KOPT-K1 (cell line): Measurements from ENCODE around the gene RREB1.

Experiments
- H3K27ac ChIP-seq: fragments of 200-600 bp; sonication (generic); 2 replicates; pipeline ENCODE4 v1.5.1; 2016; ENCODE audit warnings: antibody characterized with exemption, mild to moderate bottlenecking, low read depth, low read length; ENCODE audit not compliant: poor library complexity, severe bottlenecking
- H3K36me3 ChIP-seq: fragments of 200-600 bp; sonication (generic); 2 replicates; pipeline ENCODE4 v1.5.1; 2017; ENCODE audit warnings: antibody characterized with exemption, mild to moderate bottlenecking, low read length, moderate library complexity; ENCODE audit not compliant: insufficient read depth
- H3K9me3 ChIP-seq: fragments of 200-600 bp; sonication (generic); 2 replicates; pipeline ENCODE4 v1.5.1; 2017; ENCODE audit warnings: antibody characterized with exemption, low read length, mild to moderate bottlenecking; ENCODE audit not compliant: insufficient read depth, poor library complexity, severe bottlenecking

The RREB1 gene

DNA sequence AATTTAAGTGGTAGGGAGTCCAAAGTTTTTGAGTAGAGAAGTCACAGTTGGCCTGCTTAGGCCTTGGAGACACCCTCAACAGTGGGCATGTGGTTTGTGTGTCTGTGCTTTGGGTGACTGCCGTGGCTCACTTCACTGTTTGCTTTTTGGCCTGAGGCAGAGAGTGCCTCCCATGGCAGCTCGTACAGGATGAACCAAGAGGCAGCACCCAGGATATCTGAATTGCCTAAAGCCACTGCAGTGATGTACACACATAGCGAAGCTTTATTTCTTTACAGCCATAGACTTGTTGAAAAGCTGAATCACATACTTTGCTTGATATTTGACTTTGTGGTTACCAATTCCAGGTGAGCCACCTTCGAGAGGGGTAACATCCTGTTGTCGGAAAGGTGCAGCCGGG, 21.6 kb downstream of the RREB1 start:
- Histone ChIP-seq H3K27ac (peak overlapping the region; percentile 15), H3K36me3 (no peaks in the 10 kb centered on the region; the same call in 1 of the 2 replicates), H3K9me3 (no peaks in the 10 kb centered on the region)

DNA sequence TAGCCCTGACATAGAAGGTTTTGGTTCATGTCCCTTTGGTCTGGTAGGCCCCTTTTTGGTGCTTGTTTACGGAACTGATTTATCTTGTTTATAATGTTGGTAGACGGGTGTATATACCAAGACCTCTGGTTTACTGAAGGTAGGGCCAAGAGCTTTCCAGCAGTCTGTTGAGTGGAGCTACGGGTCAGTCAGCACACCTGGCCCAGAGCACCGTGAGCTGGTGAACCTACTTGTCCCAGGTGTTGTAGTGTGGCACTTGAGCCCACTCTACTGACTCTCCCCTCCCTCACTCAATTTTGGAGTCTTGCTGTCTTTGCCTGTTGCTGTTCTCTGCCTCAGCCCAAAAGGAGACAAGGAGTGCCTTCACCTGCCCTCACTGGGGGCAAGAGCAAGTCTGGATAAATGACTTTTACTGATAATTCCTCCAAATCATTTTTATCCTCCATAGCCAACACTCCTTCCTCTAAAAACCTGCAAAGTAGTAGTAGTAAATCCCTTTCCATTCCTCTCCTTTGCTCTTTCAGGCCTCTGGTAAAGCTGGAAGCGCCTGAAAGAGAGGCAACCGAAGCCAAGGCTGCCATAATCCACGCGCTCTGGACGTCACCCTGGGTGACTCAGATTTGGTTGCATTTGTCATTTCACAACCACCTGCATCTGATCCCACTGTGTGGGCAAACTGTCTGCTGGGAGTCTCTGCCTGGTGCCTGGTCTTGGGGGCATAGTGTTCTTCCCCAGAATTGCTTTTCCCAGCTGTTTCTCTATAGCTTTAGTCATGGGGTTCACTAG, 22.2 kb downstream of the RREB1 start:
- Histone ChIP-seq H3K27ac (peak overlapping the region; percentile 15), H3K9me3 (no peaks in the 10 kb centered on the region), H3K36me3 (no peaks in the 10 kb centered on the region; the same call in 1 of the 2 replicates)

DNA sequence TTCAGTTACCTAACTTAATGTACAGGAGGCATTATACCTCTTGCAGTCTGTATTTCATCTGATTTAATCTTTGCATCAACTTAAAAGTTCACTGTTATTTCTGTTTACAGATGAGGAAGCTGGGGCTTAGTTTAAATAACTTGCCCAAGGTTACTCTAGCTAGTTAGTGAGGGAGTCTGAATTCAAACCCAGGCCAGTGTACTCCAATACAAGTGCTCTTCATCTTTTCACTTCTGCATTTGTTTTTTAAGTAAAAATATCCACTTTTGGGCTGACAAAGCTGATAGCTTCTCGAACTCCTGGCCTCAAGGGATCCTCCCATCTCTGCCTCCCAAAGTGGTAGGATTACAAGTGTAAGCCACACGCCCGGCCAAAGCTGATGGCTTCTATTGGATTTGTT, 23.6 kb downstream of the RREB1 start:
- H3K27ac ChIP-seq, result no peak overlapping the region
- no peaks in the 10 kb centered on the region; the same call in 1 of the 2 replicates for H3K36me3 ChIP-seq
- no peaks in the 10 kb centered on the region for H3K9me3 ChIP-seq

DNA sequence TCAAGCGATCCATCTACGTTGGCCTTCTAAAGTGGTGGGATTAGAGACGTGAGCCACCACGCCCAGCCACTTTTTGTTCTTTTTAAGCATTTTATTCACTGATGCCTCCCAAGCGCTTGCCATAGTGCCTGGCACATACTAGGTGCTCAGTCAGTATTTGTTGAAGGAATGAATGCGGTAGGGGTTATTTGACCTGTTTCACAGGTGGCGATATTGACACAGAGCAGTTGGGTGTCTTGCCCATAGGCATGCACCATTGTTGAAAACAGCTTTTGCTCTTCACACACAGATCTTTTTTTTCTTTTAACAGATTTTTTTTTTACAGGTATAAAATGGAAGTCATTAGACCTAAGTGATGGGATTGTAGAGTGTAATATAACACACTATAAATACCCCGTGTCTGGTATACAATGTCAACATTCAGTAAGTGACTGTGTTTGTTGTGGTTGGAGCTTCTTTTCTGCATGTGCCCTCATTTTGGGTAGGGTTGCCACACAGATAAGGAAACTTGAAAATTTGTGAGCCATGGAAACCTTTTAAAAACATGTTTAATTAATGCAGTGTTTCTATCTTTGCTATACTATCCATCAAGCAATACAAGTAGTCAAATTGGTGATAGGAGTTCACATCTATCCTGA, 24.8 kb downstream of the RREB1 start:
- Histone ChIP-seq H3K36me3 (no peaks in the 10 kb centered on the region), H3K9me3 (no peaks in the 10 kb centered on the region), H3K27ac (no peak overlapping the region)

DNA sequence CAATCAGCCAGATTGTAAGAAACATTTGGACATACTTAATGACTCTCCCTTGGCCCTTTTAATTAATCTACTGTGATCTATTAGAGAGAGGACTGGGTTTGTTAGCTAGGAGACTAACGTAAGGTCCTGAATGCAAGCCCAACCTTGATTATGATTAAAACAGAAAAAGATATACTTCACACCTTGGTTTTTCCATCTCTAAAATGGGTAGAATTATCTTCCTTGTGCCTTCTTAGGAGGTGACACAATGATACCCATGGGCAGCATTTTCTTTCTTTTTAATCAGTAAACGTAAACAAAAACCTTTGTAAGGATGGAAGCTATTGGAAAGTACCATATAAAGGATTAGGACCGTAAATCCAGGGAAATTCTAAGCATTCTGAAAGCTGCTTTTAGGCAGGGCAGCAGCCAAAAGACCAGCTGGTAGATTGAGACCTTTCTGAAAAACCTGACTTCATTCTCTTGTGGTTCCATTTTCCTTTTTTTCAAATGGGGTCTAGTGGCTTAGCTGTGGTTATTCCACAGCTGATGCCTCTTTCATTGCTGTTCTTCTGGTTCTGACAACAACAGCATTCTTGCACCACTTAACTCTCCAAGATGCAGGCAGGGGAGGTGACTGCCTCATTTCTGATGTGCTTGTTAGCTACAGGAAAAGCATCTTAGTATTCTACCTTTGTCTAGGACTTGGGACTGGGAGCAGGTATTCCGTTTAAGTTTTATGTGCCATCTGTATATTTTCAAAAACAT, 27.4 kb downstream of the RREB1 start:
- H3K9me3 ChIP-seq, result no peaks in the 10 kb centered on the region
- H3K27ac ChIP-seq, result no peak overlapping the region
- no peaks in the 10 kb centered on the region for H3K36me3 ChIP-seq

DNA sequence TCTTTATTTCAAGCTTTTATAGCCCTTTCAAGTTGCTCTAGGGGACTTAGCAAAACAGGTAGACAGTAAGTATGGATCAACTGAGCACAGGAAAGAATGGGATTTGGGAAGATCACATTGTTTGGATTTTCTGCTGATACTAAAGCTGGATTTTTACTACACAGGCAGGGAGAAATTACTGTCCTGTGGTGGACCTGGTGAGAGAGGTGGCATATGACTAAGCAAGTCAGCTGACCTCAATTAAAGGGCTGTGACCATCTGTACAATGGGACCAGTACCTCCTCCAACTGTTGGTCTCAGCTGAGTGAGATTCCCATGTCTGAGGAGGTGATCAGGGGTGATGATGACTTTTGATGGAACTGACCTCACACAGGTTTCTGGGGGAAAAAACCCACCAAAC, 28.0 kb downstream of the RREB1 start:
- Histone ChIP-seq H3K36me3 (no peaks in the 10 kb centered on the region), H3K27ac (no peak overlapping the region), H3K9me3 (no peaks in the 10 kb centered on the region)

DNA sequence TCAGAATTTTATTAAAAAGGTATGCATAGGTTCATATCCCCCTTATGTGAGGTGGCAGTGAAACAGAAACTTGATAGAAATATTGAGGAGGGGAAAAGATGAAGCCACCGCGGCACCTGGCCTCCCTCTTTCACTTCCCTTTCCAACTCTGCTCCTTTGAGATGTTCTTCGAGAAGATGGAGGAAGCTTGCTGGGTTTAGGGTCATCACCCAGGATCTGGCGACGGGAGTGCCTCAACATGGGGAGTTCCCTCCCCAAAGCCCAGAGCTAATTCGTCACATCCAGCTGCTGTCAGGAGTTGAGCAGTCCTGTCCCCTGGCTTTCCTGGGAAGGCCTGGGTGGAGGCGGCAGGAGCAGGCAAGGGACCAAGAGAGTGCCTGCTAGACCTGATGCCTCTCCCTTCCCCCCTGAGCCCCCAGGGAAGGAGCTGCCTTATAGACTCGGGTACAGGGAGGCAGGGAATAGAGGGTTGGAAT, 29.1 kb downstream of the RREB1 start:
- Histone ChIP-seq H3K9me3 (no peaks in the 10 kb centered on the region), H3K36me3 (no peaks in the 10 kb centered on the region), H3K27ac (peak overlapping the region; percentile 67)

DNA sequence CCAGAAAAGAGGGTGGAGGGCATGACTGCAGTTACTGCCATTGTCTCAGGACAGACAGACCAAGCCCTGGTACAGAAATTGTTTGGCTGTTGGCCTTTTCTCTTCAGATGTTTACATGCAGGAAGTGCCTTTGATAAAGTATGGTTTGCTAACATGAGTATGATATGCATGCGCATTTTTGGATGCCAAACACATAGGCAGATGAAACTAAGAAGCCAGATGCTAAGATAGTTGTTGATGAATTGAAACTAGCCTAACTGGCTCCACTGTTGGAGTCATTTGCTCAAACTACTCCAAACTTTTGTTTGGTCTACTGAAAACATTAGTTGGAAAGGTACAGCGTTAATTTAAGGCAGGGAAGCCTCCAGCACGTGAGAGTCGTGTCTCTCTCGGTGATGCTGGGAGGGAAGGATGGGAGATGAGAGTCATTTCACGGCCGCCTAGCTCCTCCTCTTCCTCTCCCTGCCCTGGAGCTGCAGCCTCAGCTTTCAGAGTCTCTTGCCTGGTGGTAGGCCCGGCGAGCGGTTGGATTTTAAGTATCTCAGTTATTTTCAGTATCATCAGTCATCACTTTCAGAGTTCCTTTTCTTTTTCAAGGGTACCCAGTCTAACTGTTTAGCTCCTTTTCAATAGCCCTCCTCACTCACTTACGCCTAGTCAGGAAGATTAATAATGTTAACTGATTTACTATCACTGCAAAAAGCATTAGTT, 29.7 kb downstream of the RREB1 start:
- Histone ChIP-seq H3K27ac (peak overlapping the region; percentile 67), H3K9me3 (no peaks in the 10 kb centered on the region), H3K36me3 (no peaks in the 10 kb centered on the region)

DNA sequence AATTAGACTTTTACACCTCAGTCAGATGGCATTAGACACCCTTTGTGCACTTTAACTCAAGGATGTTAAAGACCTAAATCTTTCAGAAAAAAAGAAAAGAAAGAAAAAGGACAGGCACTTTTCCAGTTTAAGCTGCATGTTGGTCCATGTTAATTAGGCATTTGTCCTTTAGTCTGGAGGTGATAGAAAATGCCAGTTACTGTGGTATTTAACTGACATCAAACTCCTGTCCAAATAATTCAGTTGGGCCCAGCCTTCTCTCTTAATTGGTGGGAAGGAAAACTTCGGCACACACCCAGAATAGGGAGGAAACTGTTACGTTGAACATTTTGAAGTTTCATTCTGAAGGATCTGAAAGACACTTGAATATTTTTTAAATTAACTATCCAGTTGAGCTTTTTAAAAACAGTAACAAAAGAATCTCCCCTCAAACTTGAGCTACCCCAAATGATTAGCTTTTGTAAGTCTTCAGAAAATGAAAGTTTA, 30.3 kb downstream of the RREB1 start:
- no peaks in the 10 kb centered on the region for H3K9me3 ChIP-seq
- H3K36me3 ChIP-seq, result no peaks in the 10 kb centered on the region
- peak overlapping the region; percentile 67 for H3K27ac ChIP-seq

DNA sequence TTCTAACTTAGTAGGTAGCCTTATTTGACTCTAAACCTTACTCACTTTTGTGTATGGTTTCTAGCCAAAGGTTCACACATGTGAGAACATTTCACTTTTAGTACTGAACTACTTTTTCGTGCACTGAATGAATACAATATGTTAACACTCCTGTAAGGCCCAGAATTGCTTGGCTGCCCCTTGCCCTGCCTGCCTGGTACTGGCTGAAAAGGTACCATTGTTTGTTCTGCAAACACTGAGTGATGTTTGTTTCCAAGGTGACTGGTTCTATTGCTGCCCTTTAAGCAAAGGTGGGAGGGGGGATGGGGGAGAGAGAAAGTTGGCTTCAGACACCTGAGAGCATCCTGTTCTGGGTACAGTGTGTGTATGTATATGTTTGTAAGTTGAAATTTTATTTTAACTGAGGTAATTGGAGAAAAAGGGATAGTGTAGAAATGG, 31.2 kb downstream of the RREB1 start:
- Histone ChIP-seq H3K27ac (peak overlapping the region; percentile 67), H3K36me3 (no peaks in the 10 kb centered on the region), H3K9me3 (no peaks in the 10 kb centered on the region)

DNA sequence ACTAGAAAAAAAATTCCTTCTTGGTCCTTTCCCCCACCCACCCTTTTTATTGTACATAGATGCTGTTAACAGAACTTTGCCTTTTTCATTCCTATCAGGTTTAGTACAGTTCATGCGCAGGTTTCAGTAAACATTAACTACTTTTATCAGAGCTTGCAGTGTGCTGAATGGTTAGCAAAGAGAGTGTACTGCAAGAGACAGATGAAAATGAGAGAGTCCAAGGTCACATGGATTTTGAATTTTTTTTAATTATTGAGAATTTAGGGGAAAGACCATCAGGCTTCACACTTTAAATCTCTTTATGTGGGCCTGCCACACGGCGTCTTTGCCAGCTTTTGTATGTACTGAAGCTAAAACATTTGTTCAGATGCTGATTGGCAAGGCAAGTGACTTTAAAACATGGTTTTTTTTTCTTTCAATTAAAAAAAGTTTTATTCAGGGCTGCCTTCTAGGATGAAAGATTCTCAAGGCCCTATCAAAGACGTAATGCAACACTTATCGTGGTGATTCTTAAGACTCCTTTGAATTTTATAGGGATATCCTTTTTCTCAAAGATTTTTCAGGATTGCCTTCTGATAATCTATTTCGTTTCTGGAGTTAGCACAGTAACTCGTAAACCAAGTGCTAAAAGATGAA, 32.2 kb downstream of the RREB1 start:
- Histone ChIP-seq H3K27ac (no peak overlapping the region), H3K9me3 (no peaks in the 10 kb centered on the region), H3K36me3 (no peaks in the 10 kb centered on the region)

DNA sequence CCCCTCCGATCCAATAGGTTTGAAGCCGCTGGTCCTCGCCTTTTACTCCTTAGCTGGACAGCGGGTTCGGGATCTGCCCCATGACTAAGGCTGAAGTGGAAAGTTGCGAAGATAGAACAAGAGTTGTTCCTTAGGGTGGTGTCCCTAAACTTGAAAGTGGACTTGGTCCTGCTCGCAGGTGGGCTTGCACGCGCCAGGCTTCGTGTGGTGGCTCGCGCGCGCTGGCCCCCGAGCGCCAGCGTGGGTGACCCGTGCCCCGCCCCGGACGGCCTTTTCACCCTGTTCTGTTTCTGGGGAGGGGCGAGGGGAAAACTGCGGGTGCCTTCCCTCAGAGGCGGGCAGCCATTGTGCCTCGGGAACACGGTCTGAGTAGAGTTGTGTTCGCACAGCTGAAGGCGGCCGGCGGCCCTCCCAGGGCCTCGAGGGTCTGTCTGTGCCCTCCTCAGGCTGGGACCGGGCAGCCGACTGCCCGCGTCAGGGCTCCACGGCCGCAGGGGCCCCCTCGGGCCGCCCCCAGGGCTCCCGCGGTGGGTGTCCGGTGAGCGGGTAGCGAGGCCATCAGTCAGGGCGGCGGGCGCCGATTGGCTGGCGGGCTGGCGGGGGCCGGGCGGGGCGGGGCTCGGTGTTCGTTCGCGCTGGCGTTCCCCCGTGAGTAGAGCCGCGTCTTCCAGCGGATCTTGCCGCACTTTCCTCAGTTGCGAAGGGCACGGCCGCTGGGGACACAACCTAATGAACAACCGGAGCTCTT, 33.0 kb downstream of the RREB1 start:
- Histone ChIP-seq H3K9me3 (no peaks in the 10 kb centered on the region), H3K27ac (peak overlapping the region; percentile 75), H3K36me3 (no peaks in the 10 kb centered on the region)

DNA sequence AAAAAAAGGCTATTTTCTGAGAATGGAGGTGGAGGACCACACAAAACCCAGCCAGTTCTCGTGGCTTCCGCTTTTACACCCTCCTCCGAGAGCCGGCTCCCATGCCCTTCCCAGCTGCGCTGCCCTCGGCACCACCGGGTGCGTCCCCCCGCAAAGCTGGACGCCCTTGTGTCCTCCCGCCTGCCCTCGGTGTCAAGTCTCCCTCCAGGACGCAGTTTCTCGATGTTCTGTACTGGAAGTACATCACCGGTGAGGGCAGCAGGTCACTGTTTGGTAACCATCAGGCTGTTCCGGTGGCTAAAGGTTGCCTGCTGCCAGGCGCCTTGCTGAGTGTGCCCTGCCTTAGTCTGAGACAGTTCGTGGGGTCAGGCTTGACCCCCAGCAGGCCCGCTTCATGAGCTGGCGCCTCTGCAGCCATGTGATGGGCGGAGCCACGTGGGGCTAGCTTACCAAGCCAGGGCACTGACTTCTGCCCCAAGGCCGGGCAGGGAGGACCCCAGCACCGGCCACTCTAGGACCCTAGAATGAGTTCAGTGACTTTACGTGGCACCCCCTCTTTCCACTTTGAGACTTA, 34.6 kb downstream of the RREB1 start:
- Histone ChIP-seq H3K36me3 (no peaks in the 10 kb centered on the region), H3K27ac (no peak overlapping the region)

More for the DNA sequence above, 34.6 kb downstream of the RREB1 start:
- no peaks in the 10 kb centered on the region for H3K9me3 ChIP-seq
